Measurements from ENCODE around the gene APOBEC2. TPM values are rescaled to one million over a fixed set of nuclear protein-coding genes. Genes with fewer than 3 reads are reported as not detected.

Gene APOBEC2
- total RNA-seq, 1 experiment from 2014 or later: not detected

DNA sequence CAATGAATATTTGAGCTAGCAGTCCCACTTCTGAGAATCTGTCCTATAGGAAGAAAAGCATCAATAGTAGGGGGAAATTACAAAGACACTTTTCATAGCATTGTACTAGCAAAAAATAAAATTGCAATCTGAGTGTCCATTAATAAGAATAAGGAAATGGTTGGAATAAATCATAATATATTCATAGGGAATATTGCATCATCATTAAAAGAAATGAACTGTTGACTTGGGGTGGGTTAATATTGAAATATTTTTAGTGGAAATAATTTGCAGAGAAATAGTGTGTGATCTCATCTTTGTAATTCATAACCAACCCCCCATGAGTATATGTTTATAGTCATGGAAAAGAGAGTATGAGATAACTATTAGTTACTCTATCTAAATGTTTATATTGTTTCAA lies 32.2 kb downstream of the APOBEC2 start:
- no peak for DNase-seq (ENCODE audit: low read depth)

DNA sequence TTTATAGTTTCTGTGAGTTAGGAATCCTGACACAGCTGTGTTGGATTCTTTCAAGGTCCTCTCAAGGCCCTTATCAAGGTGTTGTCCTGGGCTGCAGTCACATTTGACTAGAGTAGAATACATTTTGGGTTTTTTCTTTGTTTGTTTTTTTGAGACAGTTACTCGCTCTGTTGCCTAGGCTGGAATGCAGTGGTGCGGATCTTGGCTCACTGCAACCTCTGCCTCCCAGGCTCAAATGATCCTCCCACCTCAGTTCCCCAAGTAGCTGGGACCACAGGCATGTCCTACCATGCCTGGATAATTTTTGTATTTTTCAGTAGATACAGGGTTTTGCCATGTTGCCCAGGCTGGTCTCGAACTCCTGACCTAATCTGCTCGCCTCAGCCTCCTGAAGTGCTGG lies 35.4 kb downstream of the APOBEC2 start:
- no peak for DNase-seq (ENCODE audit: low read depth)

DNA sequence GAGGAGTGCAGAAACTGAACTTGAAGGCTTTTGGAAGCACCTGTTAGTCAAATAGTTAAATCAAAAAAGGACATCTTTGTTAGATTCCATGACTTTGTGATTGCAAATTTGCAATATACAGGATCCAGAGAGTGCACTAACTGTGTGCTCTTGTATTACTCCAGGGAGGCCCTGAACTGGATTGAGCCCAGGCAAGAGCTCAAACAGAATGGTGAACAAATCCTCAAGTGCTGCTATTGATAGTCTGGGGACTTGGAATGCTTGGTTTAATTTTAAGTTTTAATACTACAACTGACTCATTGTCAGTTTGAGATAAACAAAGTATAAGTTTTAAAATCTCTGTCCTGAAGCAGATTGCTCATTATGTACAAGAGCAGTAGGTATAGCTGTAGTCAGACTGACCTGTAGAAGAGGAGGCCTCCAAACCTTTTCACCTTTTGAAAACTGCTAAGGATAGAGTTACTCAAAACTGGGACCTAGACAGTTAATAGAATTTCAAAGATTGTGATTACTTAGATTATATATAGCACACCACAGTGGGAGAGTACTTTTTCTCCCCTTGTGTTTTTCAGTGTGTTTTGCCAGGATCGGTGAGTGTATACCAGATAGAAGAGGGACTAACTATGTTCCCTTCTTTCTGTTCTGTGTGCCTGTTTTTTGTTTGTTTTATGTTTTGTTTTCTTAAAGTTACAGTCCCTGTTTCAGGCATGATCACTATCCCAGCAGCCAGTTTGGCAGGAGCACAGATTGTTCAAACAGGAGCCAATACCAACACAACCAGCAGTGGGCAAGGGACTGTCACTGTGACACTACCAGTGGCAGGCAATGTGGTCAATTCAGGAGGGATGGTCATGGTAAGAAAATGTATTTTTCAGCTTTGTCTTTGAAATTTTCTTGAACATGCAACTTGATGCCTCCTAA lies 38.1 kb downstream of the APOBEC2 start:
- no peak for DNase-seq (ENCODE audit: low read depth)

DNA sequence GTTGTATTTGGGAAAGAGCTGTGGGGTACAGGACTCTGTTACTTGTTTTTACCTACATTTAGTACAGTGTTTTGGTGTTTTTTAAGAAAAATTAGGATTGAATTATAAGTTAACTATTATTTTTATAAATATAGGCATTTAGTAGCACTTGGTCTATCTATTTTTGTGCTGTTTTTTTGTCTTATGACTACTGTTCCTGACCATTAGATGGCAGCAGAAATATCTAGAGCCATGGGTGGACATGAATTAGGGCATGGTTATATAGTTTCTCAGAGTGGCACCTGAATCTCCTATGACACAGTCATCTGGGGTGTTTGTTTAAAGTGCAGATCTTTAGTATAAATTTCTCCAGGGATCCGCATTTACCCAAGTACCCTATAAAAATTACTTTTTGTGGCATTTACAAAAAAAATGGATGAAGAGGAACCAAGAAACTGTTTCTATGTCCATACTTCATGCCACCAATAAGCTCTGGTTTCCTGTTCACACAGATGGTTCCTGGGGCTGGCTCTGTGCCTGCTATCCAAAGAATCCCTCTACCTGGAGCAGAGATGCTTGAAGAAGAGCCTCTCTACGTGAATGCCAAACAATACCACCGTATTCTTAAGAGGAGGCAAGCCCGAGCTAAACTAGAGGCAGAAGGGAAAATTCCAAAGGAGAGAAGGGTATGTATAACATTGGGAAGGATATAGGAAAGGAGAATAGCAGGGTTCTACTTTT lies 39.6 kb downstream of the APOBEC2 start:
- DNase-seq (ENCODE audit: low read depth): peak; percentile 20

DNA sequence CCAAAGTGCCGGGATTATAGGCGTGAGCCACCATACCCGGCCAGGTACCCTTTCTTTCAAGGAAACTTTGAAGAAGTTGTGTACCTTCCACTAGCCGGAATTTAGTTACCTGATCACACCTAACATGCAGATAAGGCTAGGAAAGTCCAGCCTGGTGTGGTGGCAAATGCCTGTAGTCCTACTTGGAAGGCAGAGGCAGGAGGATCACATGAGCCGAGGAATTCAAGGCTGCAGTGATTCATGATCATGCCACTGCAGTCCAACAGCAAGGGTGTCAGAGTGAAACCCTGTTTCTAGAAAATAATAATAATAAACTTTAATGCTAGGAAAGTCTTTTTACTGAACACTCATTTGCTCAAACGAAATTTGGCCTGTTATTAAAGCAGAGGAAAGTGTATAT lies 40.7 kb downstream of the APOBEC2 start:
- DNase-seq (ENCODE audit: low read depth): no peak

DNA sequence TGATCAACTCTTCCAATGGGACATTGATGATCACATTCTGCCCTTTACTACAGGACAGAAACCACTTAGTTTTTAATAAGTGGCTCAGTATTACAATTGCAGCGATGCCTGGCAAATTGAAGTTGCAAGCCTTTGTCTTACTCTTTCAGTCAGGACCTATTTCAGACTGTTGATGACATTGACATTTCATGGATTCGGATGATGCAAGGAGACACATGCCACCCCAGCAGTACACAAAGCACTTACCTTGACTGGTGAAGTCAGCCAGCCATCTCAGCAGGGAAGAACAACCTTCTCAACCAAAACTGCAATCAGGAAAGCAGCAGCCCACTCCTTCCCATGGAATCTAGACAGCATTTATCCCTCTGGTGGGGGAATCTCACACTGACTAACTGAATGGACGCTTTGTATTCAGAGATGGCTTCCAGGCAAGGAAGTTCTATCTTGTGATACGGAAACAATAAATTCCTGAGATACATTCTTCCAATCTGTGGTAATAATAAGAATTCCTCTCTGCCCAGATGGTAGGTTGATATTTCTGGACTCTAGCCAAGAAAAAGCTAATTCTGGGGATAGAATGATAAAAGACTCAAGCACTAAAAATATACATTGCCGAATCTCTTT lies 44.6 kb downstream of the APOBEC2 start:
- peak; percentile 55 for DNase-seq (ENCODE audit: low read depth)

DNA sequence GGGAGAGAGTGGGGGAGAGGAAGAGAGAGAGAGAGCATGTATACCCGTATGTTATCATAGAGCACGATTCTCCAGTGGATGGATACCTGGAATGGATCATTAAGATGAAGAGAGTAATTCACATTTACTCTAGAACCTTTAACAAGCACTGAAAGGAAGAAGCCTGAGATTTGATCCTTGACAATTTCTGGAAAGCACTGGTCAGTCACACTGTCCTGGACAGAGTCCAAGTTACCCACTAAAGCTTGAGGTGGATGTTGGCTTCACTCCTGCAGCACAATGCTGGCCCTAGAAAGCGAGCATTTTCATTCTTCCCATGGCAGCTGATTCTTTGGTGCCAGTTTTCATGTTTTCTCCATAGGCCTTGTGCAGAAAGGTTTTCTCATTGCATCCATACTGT lies 45.4 kb downstream of the APOBEC2 start:
- DNase-seq (ENCODE audit: low read depth): peak; percentile 29

DNA sequence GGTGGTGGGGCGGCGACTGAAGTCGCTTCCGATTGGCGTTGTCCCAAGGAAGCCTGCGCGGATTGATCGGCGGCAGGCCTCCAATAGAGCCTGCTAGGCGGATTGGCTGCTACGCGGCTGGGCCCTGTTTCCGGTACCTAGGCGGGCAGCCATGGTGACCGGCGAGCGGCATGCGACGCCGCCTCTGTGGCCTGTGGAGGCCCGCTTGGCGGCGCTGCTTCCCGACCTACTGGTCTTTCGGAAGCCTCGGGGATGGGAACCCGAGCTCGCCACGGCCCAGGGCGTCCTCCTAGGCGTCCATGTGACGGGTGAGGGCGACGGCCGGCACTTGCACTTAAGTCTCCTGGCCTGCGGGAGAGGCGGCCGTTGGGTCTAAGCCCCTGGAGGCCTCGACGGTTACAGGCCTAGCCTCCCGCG lies 47.9 kb downstream of the APOBEC2 start:
- DNase-seq (ENCODE audit: low read depth): no peak

DNA sequence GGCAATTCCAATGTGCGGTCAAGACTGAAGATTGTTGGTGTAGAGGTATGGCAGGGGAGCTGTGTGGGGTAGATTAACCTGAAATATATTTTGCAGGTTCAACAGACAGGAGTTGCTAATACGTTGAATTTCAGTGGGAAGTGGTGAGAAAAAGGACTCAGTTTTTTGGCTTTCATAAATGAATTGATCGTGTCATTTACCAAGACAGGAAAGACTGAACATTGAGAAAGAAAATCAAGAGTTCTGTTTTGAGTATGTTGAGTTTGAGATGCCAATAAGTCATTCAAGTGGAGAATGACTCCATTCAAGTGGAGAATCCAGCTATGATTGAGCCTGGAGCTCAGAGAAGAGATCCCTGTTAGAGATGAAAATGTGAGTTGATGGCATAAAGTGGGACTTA lies 50.8 kb downstream of the APOBEC2 start:
- DNase-seq (ENCODE audit: low read depth): no peak

DNA sequence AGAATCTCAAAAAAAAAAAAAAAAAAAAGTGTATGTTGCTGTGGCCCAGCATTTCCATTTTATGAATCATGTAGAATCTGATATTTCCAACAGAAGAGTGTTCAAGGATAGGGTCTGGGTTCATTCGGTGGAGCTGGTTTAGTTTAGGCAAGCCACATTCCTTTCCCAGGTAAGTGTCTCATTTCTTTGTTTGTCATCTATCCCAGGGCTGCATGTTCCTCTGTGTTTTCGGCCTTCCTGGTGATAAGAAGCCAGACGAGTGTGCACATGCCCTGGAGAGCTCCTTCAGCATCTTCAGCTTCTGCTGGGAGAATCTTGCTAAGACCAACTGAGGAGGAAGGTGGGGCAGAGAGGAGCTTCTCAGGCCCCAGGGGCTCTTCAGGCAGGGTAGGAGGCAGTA lies 58.0 kb downstream of the APOBEC2 start:
- no peak for DNase-seq (ENCODE audit: low read depth)

Other genes starting within 250 kb of the APOBEC2 start
- gene UNC5CL, start 14.0 kb upstream of the APOBEC2 start, total RNA-seq (2014; rRNA removed; shearing (Covaris generic)): 0.10 and 0.12 TPM in 2 replicates
- not detected in 2 replicates for gene TSPO2, start 10.7 kb upstream of the APOBEC2 start, total RNA-seq (2014; rRNA removed; shearing (Covaris generic))
- 26.1 and 28.0 TPM in 2 replicates for gene OARD1, start 19.2 kb downstream of the APOBEC2 start, total RNA-seq (2014; rRNA removed; shearing (Covaris generic))
- 7.8 and 8.9 TPM in 2 replicates for gene NFYA, start 19.8 kb downstream of the APOBEC2 start, total RNA-seq (2014; rRNA removed; shearing (Covaris generic))
- not detected in 2 replicates for gene TREML1, start 101.1 kb downstream of the APOBEC2 start, total RNA-seq (2014; rRNA removed; shearing (Covaris generic))
- 0.39 TPM in 1 of 2 replicates, not detected in the other for gene TREM2, start 109.9 kb downstream of the APOBEC2 start, total RNA-seq (2014; rRNA removed; shearing (Covaris generic))
- not detected in 2 replicates for gene TREML2, start 147.9 kb downstream of the APOBEC2 start, total RNA-seq (2014; rRNA removed; shearing (Covaris generic))
- not detected in 2 replicates for gene TREML4, start 175.1 kb downstream of the APOBEC2 start, total RNA-seq (2014; rRNA removed; shearing (Covaris generic))
- 2.0 TPM in 1 of 2 replicates, not detected in the other for gene TREM1, start 233.5 kb downstream of the APOBEC2 start, total RNA-seq (2014; rRNA removed; shearing (Covaris generic))

Data from RPMI7951 (cell line).